Glomerular visceral epithelial cell (primary cell): ENCODE measurements around the gene TCHH.
A peak's percentile ranks its signal among the peaks of the same experiment; 100 is the strongest.
"Not testable (repeated sequence)": the region's sequence is repeated elsewhere in the genome, so short reads cannot be mapped to it uniquely, and the experiment has no call there.

Experiments
- DNase-seq: peaks from one replicate; pipeline ENCODE4 v3.0.0-alpha.2; 2016; ENCODE audit errors: extremely low spot score

Gene TCHH, protein sequence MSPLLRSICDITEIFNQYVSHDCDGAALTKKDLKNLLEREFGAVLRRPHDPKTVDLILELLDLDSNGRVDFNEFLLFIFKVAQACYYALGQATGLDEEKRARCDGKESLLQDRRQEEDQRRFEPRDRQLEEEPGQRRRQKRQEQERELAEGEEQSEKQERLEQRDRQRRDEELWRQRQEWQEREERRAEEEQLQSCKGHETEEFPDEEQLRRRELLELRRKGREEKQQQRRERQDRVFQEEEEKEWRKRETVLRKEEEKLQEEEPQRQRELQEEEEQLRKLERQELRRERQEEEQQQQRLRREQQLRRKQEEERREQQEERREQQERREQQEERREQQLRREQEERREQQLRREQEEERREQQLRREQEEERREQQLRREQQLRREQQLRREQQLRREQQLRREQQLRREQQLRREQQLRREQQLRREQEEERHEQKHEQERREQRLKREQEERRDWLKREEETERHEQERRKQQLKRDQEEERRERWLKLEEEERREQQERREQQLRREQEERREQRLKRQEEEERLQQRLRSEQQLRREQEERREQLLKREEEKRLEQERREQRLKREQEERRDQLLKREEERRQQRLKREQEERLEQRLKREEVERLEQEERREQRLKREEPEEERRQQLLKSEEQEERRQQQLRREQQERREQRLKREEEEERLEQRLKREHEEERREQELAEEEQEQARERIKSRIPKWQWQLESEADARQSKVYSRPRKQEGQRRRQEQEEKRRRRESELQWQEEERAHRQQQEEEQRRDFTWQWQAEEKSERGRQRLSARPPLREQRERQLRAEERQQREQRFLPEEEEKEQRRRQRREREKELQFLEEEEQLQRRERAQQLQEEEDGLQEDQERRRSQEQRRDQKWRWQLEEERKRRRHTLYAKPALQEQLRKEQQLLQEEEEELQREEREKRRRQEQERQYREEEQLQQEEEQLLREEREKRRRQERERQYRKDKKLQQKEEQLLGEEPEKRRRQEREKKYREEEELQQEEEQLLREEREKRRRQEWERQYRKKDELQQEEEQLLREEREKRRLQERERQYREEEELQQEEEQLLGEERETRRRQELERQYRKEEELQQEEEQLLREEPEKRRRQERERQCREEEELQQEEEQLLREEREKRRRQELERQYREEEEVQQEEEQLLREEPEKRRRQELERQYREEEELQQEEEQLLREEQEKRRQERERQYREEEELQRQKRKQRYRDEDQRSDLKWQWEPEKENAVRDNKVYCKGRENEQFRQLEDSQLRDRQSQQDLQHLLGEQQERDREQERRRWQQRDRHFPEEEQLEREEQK (N-terminal part only)

DNA sequence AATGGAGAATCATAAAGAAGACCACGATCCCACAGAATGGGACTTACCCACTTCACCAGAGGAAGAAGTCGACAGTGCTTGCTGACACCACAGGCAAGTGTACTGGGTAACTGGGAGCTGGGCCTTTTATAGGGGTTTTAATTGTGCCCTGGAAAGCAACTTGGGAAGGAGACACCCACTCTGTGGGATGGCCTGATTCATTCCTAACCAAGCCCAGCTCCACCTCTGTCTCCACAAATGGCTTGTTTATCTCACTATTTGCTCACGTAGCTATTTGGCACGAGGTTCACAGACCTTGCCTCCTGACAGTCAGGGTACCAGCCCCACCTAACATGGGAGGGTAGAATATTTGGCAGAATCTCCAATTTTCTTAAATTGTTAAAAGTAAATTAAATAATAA is at the start of gene TCHH:
Gene TCHH (minus strand): TSS at position 101 of the 400 bp plus-strand sequence. CDS start 1,364 bp downstream, outside the sequence.
- DNase-seq: no peak

GRCh38 chr1:152164517-152165136 is 49.4 kb upstream of the TCHH start:
- DNase-seq: no peak

GRCh38 chr1:152162792-152163463 is 47.7 kb upstream of the TCHH start:
- DNase-seq: peak; percentile 84

GRCh38 chr1:152160576-152160975 is 45.3 kb upstream of the TCHH start:
- no peak for DNase-seq

DNA sequence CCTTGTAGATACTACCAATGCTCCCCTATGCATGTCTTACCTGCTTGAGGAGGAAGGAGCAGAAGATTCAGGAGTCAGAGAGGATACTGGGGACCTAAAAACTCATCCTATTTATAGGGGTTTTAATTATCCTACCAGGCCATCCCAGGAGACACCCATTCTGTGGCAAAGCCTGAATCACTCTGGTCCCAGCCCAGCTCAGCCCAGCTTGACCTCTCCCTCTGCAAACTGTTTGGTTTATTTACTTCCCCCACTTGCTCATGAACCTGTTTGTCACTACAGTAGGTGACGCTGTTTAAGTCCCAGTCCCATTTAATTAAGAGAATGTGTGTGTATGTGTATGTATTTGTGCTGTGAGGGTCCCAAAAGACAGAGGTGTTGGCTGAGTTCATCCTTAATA is 43.9 kb upstream of the TCHH start, which contains the start of gene RPTN:
Gene RPTN (minus strand): TSS at position 85 of the 400 bp plus-strand sequence. CDS start 1,339 bp downstream, outside the sequence.
- DNase-seq: no peak

- no peak for DNase-seq
Measured at GRCh38 chr1:152153996-152154395, 38.8 kb upstream of the TCHH start.

- DNase-seq: no peak
Measured at GRCh38 chr1:152151646-152152045, 36.4 kb upstream of the TCHH start.

- no peak for DNase-seq
Measured at GRCh38 chr1:152148981-152149380, 33.7 kb upstream of the TCHH start.

DNA sequence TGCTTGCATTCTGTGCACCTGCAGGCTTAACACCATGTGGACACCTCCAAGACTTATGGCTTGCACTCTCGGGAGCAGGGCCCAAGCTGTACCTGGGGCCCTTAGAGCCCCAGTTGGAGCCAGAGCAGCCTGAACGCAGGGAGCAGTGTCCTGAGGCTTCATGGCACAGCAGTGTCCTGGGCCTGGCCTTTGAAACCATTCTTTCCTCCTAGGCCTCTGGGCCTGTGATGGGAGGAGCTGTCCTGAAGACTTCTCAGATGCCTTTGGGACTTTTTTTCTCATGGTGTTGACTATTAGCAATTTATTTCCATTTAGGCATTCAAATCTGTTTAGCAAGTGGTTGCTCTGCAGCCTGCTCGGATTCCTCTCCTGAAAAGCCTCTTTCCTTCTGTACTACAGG is 32.8 kb upstream of the TCHH start:
- DNase-seq: no peak

DNA sequence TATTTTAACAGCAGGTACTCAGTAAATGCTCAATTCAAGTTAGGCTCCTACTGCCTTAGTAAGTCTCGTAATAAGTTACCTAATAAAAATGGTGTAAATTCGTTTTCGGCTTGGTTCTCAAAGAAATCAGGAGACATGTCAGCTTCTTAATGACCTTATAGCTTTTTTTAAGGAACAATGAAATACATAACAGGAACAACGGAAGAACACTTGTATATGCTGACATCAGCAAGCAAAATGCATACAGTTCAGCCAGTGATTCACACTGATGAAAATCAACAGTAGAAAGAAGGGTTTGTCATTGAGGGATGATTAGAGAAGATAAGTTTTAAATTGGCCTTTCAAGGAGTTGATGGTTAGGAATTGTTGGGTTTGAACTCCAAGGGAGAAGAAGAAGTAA is 30.5 kb upstream of the TCHH start:
- no peak for DNase-seq

GRCh38 chr1:152144674-152145183 is 29.5 kb upstream of the TCHH start:
- DNase-seq: not testable (repeated sequence)

GRCh38 chr1:152143150-152143887 is 28.1 kb upstream of the TCHH start:
- no peak for DNase-seq

DNA sequence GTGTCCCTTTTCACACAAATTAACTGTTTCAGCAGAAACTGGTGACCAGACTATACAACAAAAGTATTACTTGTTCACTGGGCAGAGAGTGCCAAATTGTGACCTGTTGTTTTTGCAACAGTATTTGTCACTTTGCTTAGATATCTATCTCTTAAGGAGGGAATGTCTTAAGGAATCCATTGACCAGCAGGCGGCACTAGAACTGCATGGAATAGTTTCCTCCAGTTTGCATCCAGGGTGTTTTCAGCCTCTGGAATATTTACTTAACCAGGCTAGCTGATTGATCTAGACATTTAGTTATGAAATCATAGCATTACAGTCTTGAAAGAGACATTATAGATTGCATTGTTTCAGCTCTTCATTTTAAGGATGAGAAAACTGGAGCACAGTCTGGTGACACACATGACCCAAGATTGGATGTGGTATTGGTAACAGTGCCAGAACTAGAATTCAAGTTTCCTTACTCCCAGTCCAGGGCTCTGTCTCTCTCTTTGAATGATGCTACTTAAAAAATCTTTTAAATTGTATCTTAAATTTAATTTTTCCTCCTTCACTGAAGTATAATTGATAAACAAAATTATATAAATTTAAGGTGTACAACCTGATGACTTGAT is 26.8 kb upstream of the TCHH start:
- DNase-seq: peak; percentile 73

GRCh38 chr1:152137215-152137614 is 22.0 kb upstream of the TCHH start:
- no peak for DNase-seq

DNA sequence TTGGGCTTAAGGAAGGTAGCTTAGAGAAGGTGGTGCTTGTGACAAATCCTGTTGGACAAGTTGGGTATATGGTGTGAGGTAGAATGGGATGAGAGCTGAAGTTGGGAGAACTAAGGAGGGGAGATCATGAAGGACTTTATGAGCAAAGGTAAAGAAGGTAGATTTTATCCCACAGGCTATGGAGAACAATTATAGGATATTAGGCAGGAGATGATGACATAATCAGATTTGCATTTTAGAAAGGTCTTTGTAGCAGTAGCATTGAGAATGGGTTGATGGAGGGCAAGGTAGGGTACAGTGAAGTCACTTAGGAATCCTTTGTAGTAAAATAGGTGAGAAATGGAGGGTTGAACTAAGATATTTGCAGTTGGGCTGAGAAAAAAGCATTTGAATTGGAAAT is 14.9 kb upstream of the TCHH start:
- no peak for DNase-seq

DNA sequence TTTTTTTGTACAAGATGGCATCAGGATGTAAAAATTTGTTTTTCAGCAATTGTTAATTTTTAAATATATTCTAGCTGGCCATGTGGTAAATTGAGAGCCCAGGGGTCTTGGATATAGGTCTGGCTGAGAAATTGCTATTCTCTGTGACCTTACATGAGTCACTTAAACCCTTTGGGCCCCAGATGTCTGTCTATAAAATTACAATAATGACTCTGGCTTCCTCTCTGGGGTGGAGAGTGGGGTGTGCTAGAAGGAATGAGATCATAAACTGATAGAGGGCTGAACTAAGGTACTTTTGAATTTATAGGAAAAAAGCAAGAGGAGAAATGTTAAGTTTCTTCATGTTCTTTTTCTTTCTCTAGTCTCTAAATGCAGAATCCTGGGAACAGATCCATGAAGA is 12.4 kb upstream of the TCHH start:
- no peak for DNase-seq

- no peak for DNase-seq
Measured at GRCh38 chr1:152125834-152126443, 10.7 kb upstream of the TCHH start.

DNA sequence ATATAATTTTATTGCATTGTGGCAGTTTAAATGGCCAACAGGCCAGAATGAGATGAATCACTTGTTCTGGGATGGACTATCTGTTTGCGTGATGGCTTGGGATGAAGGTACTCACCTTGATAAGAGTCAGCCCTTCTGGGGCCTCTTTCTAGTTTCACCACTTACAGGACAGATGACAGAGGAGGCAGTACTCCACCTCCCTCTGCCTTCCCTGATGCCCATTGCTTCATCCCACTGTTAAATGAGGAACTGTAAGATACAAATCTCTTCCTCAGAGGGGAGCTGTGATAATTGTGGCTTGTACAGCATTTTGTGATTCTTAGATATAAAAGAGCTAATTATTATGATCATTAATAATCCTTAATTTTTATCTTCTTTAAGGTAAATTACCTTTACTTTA is 3.7 kb upstream of the TCHH start:
- DNase-seq: no peak

DNA sequence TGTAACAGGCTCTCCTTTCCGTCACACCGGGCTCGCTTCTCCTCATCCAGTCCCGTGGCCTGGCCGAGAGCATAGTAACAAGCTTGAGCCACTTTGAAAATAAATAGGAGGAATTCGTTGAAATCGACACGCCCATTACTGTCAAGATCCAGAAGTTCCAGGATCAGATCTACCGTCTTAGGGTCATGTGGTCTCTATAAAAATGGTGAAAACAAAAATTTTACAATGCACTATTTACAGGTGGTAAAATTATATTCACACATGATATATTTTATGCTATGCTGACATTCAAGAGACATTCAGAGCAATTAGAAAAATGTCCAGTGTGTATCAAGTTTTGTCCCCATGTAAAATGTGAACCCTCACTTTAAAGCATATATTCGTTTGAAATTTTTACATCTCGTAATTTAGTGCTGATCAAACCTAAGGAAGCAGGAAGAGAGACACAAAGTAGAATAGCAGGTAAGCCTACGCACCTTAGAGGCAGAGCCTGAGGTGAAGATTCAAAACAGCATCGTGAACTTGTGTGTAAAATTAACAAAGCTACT is 2.3 kb downstream of the TCHH start:
- DNase-seq: no peak
